HepG2 (cell line): ENCODE data around the gene ERCC4. TPM values are rescaled to one million over a fixed set of nuclear protein-coding genes. Genes with fewer than 3 reads are reported as not detected.

ENCODE experiments used
- AKNA ChIP-seq: sonication (generic); formaldehyde crosslinking; IDR thresholded peaks from 2 replicates; pipeline ENCODE4 v1.4.0; 2020; ENCODE audit warnings: missing genetic modification reagents, borderline replicate concordance
- ATF5 ChIP-seq: sonication (generic); formaldehyde crosslinking; IDR thresholded peaks from 2 replicates; pipeline ENCODE4 v1.4.0; 2020; ENCODE audit warnings: mild to moderate bottlenecking, low read depth, missing genetic modification reagents
- ETS1 ChIP-seq: sonication (generic); formaldehyde crosslinking; IDR thresholded peaks from 2 replicates; pipeline ENCODE4 v1.4.0; 2020; ENCODE audit warnings: missing genetic modification reagents
- FOXP1 ChIP-seq, 2 experiments: fragments of 450-650 bp in 1 of 2; IDR thresholded peaks; 2 replicates each; pipeline ENCODE4 v1.6.1; 2017 to 2018; ENCODE audit warnings: antibody characterized with exemption in 1 of 2
- HIVEP1 ChIP-seq: sonication (generic); formaldehyde crosslinking; IDR thresholded peaks from 2 replicates; pipeline ENCODE4 v1.4.0; 2020; ENCODE audit warnings: mild to moderate bottlenecking, missing genetic modification reagents
- ISL2 ChIP-seq: sonication (generic); formaldehyde crosslinking; IDR thresholded peaks from 2 replicates; pipeline ENCODE4 v1.5.0; 2020; ENCODE audit warnings: missing genetic modification reagents
- PRDM15 ChIP-seq: sonication (generic); formaldehyde crosslinking; IDR thresholded peaks from 2 replicates; pipeline ENCODE4 v1.4.0; 2020; ENCODE audit warnings: missing genetic modification reagents
- TGIF2 ChIP-seq: IDR thresholded peaks from 2 replicates; pipeline ENCODE4 v1.6.1; 2016; ENCODE audit warnings: control low read depth, missing compliant biosample characterization
- U2AF1 ChIP-seq: fragments of 200-400 bp; formaldehyde crosslinking; optimal IDR thresholded peaks from 2 replicates; pipeline ENCODE3; 2017; ENCODE audit warnings: mild to moderate bottlenecking, low read depth, low read length
- ZC3H4 ChIP-seq: sonication (generic); formaldehyde crosslinking; IDR thresholded peaks from 2 replicates; pipeline ENCODE4 v1.4.0; 2020; ENCODE audit warnings: missing genetic modification reagents, borderline replicate concordance
- ZKSCAN5 ChIP-seq: sonication (generic); formaldehyde crosslinking; IDR thresholded peaks from 2 replicates; pipeline ENCODE4 v1.5.1; 2020; ENCODE audit warnings: mild to moderate bottlenecking, missing genetic modification reagents
- ZNF205 ChIP-seq: IDR thresholded peaks from 2 replicates; pipeline ENCODE4 v1.6.1; 2018; ENCODE audit warnings: missing biosample characterization, missing genetic modification reagents
- ZNF430 ChIP-seq: sonication (generic); formaldehyde crosslinking; IDR thresholded peaks from 2 replicates; pipeline ENCODE4 v1.9.0; 2021; ENCODE audit warnings: mild to moderate bottlenecking, missing genetic modification reagents
- ZNF484 ChIP-seq: sonication (generic); formaldehyde crosslinking; IDR thresholded peaks from 2 replicates; pipeline ENCODE4 v1.5.1; 2020; ENCODE audit warnings: mild to moderate bottlenecking, low read depth, missing genetic modification reagents, borderline replicate concordance
- ZNF546 ChIP-seq: sonication (generic); formaldehyde crosslinking; conservative IDR thresholded peaks from 2 replicates; pipeline ENCODE4 v1.8.1; 2023; ENCODE audit warnings: mild to moderate bottlenecking, missing genetic modification reagents
- ZNF576 ChIP-seq: sonication (generic); formaldehyde crosslinking; IDR thresholded peaks from 2 replicates; pipeline ENCODE4 v1.4.0; 2020; ENCODE audit warnings: mild to moderate bottlenecking, missing genetic modification reagents
- polyA plus RNA-seq, 8 experiments: library from polyadenylated mRNA; depleted of rRNA in 3 of 8; stranded (reverse) in 7 of 8; unstranded in 1 of 8; fragments of >200 nt; fragmentation: Illumina TruSeq in 4 of 8; extraction: Trizol in 4 of 8; gene quantifications; 2 replicates each; pipeline versions ENCODE4 v1.2.1 to v1.2.3, GENCODE V29; 2011 to 2016; ENCODE audit warnings: low read depth in 4 of 8, missing spikeins in 1 of 8, mixed read lengths in 1 of 8; ENCODE audit not compliant: insufficient read depth in 1 of 8
- total RNA-seq, 5 experiments: library from RNA; depleted of rRNA; stranded (reverse); fragments of >200 nt; fragmentation: Illumina TruSeq; extraction: Trizol; gene quantifications; 2 replicates each; pipeline ENCODE4 v1.2.3, GENCODE V29; 2016; ENCODE audit warnings: low read depth in 1 of 5

The ERCC4 gene
- total and polyA plus RNA-seq, 2 of the 13 experiments (the other 11 are each of a cell fraction or from before 2014, with no cell fraction given) = 5.4 to 15.2 TPM

GRCh38 chr16:13919683-13920509 is at the start of gene ERCC4 (continued):
- TF ChIP-seq ZNF576 (CRISPR knock-in tag) (0 out of 2 replicates have a peak, but pooled peaks have one; percentile 11), PRDM15 (CRISPR knock-in tag) (no peak), ZNF205 (CRISPR knock-in tag) (no peak), ETS1 (CRISPR knock-in tag) (no peak), TGIF2 (peak; percentile 89), ZNF484 (CRISPR knock-in tag) (no peak), ISL2 (CRISPR knock-in tag) (peak; percentile 82; the same call in 1 of the 2 replicates), ZKSCAN5 (CRISPR knock-in tag) (peak; percentile 78; the same call in 1 of the 2 replicates), ZNF546 (CRISPR knock-in tag) (peak; percentile 93), HIVEP1 (CRISPR knock-in tag) (peak; percentile 88; the same call in 1 of the 2 replicates), U2AF1 (no peak), ATF5 (CRISPR knock-in tag) (0 out of 2 replicates have a peak, but pooled peaks have one; percentile 38), ZC3H4 (no peak; the same call in 1 of the 2 replicates), FOXP1 (IDR thresholded peaks at IDR 0.05) (no peak), FOXP1 (CRISPR knock-in tag; IDR thresholded peaks at IDR 0.05) (no peak), AKNA (0 out of 2 replicates have a peak, but pooled peaks have one; percentile 78), ZNF430 (CRISPR knock-in tag) (no peak; the same call in 1 of the 2 replicates)
